ENCODE measurements around the gene TMEM131L.

Gene TMEM131L

GRCh38 chr4:153466949-153467896 lies 1.1 kb downstream of the TMEM131L start:
- TF ChIP-seq YY1 (IDR thresholded peaks at IDR 0.05; ENCODE audit: low read depth) (no peak), RAD21 (IDR thresholded peaks at IDR 0.05; ENCODE audit: low read depth) (no peak; the same call in 1 of the 2 replicates), EGR1 (IDR thresholded peaks at IDR 0.05) (peak; percentile 9; the same call in 1 of the 2 replicates), CREB1 (IDR thresholded peaks at IDR 0.05; ENCODE audit: low read depth) (peak; percentile 33; the same call in 1 of the 2 replicates), TCF12 (IDR thresholded peaks at IDR 0.05; ENCODE audit: low read depth) (peak; percentile 13; the same call in 1 of the 2 replicates), NFIC (IDR thresholded peaks at IDR 0.05) (peak; percentile 68), MAX (IDR thresholded peaks at IDR 0.05) (peak; percentile 68), USF1 (IDR thresholded peaks at IDR 0.05) (peak; percentile 90), TEAD4 (IDR thresholded peaks at IDR 0.05) (0 out of 2 replicates have a peak, but pooled peaks have one; percentile 32)

DNA sequence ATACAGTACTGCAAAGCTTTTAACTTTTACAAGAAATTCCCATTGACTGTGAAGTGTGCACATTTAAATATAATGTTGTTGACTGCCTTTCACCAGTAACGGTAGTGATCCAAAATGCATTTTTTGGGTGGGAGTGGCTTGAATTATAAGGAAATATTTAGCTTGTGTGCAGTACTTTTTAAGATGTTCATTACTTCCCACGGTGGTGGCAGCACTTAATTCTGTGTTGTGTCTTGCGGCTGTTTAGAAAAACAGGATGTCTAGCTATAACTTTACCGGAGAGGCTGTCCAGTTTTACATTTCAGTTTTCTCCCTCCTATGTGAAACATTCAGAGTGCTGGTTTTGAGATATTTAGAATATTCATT lies 1.7 kb downstream of the TMEM131L start:
- no peak for TF ChIP-seq CEBPB (IDR thresholded peaks at IDR 0.05)
- no peak for TF ChIP-seq TEAD4 (IDR thresholded peaks at IDR 0.05)
- TF ChIP-seq REST (IDR thresholded peaks at IDR 0.05; ENCODE audit: low read depth) = no peak
- TF ChIP-seq RAD21 (IDR thresholded peaks at IDR 0.05; ENCODE audit: low read depth) = no peak
- TF ChIP-seq CREB1 (IDR thresholded peaks at IDR 0.05; ENCODE audit: low read depth) = no peak
- no peak for TF ChIP-seq MAX (IDR thresholded peaks at IDR 0.05)
- TF ChIP-seq NFIC (IDR thresholded peaks at IDR 0.05) = no peak
- no peak for TF ChIP-seq ZBTB7A (IDR thresholded peaks at IDR 0.05; ENCODE audit: low read depth)
- TF ChIP-seq FOXM1 (IDR thresholded peaks at IDR 0.05; ENCODE audit: borderline replicate concordance, low read depth) = no peak
- no peak for TF ChIP-seq TAF1 (IDR thresholded peaks at IDR 0.05; ENCODE audit: low read depth)
- TF ChIP-seq EGR1 (IDR thresholded peaks at IDR 0.05) = no peak
- no peak for TF ChIP-seq EP300 (IDR thresholded peaks at IDR 0.05; ENCODE audit: borderline replicate concordance)
- no peak for TF ChIP-seq USF1 (IDR thresholded peaks at IDR 0.05)
- TF ChIP-seq YY1 (IDR thresholded peaks at IDR 0.05; ENCODE audit: low read depth) = no peak
- TF ChIP-seq TCF12 (IDR thresholded peaks at IDR 0.05; ENCODE audit: low read depth) = no peak

DNA sequence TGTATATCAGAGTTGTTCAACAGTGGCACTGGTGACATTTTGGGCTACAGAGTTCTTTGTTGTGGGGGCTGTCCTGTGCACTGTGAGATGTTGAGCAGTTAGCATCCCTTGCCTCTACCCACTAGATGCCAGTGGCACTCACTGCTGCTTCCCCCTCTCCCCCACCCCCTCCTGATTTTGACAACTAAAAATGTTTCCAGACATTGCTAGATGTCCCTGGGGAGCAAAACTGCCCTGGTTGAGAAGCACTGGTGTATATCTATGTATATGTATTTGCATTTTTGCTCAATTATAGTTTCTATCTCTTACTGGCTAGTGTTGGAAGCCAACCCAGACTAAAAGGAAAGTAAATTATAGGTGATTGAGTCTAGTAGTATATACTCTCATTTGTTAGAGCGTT lies 2.4 kb downstream of the TMEM131L start:
- no peak for TF ChIP-seq EP300 (IDR thresholded peaks at IDR 0.05; ENCODE audit: borderline replicate concordance)
- TF ChIP-seq YY1 (IDR thresholded peaks at IDR 0.05; ENCODE audit: low read depth) = no peak
- no peak for TF ChIP-seq USF1 (IDR thresholded peaks at IDR 0.05)
- no peak for TF ChIP-seq NFIC (IDR thresholded peaks at IDR 0.05)
- no peak for TF ChIP-seq ZBTB7A (IDR thresholded peaks at IDR 0.05; ENCODE audit: low read depth)
- TF ChIP-seq FOXM1 (IDR thresholded peaks at IDR 0.05; ENCODE audit: borderline replicate concordance, low read depth) = no peak
- no peak for TF ChIP-seq TEAD4 (IDR thresholded peaks at IDR 0.05)
- TF ChIP-seq EGR1 (IDR thresholded peaks at IDR 0.05) = no peak
- no peak for TF ChIP-seq CREB1 (IDR thresholded peaks at IDR 0.05; ENCODE audit: low read depth)
- no peak for TF ChIP-seq TCF12 (IDR thresholded peaks at IDR 0.05; ENCODE audit: low read depth)
- TF ChIP-seq CEBPB (IDR thresholded peaks at IDR 0.05) = no peak
- no peak for TF ChIP-seq MAX (IDR thresholded peaks at IDR 0.05)

- TF ChIP-seq NFIC (IDR thresholded peaks at IDR 0.05) (no peak), ZBTB7A (IDR thresholded peaks at IDR 0.05; ENCODE audit: low read depth) (no peak), CEBPB (IDR thresholded peaks at IDR 0.05) (no peak), EGR1 (IDR thresholded peaks at IDR 0.05) (no peak), TAF1 (IDR thresholded peaks at IDR 0.05; ENCODE audit: low read depth) (no peak), EP300 (IDR thresholded peaks at IDR 0.05; ENCODE audit: borderline replicate concordance) (no peak), USF1 (IDR thresholded peaks at IDR 0.05) (no peak), REST (IDR thresholded peaks at IDR 0.05; ENCODE audit: low read depth) (no peak), YY1 (IDR thresholded peaks at IDR 0.05; ENCODE audit: low read depth) (no peak), CREB1 (IDR thresholded peaks at IDR 0.05; ENCODE audit: low read depth) (no peak), RAD21 (IDR thresholded peaks at IDR 0.05; ENCODE audit: low read depth) (no peak), TEAD4 (IDR thresholded peaks at IDR 0.05) (no peak), FOXM1 (IDR thresholded peaks at IDR 0.05; ENCODE audit: borderline replicate concordance, low read depth) (no peak), TCF12 (IDR thresholded peaks at IDR 0.05; ENCODE audit: low read depth) (no peak), MAX (IDR thresholded peaks at IDR 0.05) (no peak)
Observed at GRCh38 chr4:153469031-153469430, 2.9 kb downstream of the TMEM131L start.

Data from Ishikawa (cell line).